Measurements from ENCODE around the gene TRIM41.

Gene TRIM41

GRCh38 chr5:181242031-181242451 lies 19.0 kb downstream of the TRIM41 start:
- no peaks in the 10 kb centered on the region for H3K9me3 ChIP-seq (ENCODE audit: insufficient read depth, low read length)
- peak overlapping the region; percentile 97 for H3K4me3 ChIP-seq (ENCODE audit: insufficient read length, low read depth)
- peaks cover 62% of the 10 kb centered on the region for H3K36me3 ChIP-seq (ENCODE audit: insufficient read depth, insufficient read length, low read length)
- TF ChIP-seq YY1 (IDR thresholded peaks at IDR 0.05; ENCODE audit: insufficient read depth, insufficient read length) (no peak), SUZ12 (IDR thresholded peaks at IDR 0.05; ENCODE audit: extremely low read depth, insufficient read depth, insufficient read length) (no peak), ZNF274 (IDR thresholded peaks at IDR 0.05; ENCODE audit: low read depth, low read length) (no peak)
- H3K27me3 ChIP-seq (ENCODE audit: insufficient read depth, insufficient read length) = no peaks in the 10 kb centered on the region
- DNase-seq (ENCODE audit: low read depth, low spot score) = no peak
- H3K4me1 ChIP-seq (ENCODE audit: insufficient read depth, insufficient read length) = peaks cover 3% of the 10 kb centered on the region
- H3K9ac ChIP-seq (ENCODE audit: insufficient read length, low read depth) = peak overlapping the region; percentile 99

- Histone ChIP-seq H3K27me3 (ENCODE audit: insufficient read depth, insufficient read length) (no peaks in the 10 kb centered on the region), H3K4me1 (ENCODE audit: insufficient read depth, insufficient read length) (peaks cover 3% of the 10 kb centered on the region), H3K4me3 (ENCODE audit: insufficient read length, low read depth) (peak overlapping the region; percentile 97), H3K9me3 (ENCODE audit: insufficient read depth, low read length) (no peaks in the 10 kb centered on the region), H3K9ac (ENCODE audit: insufficient read length, low read depth) (peak overlapping the region; percentile 99), H3K36me3 (ENCODE audit: insufficient read depth, insufficient read length, low read length) (peaks cover 56% of the 10 kb centered on the region)
- DNase-seq (ENCODE audit: low read depth, low spot score) = no peak
- TF ChIP-seq YY1 (IDR thresholded peaks at IDR 0.05; ENCODE audit: insufficient read depth, insufficient read length) (no peak), SUZ12 (IDR thresholded peaks at IDR 0.05; ENCODE audit: extremely low read depth, insufficient read depth, insufficient read length) (no peak), ZNF274 (IDR thresholded peaks at IDR 0.05; ENCODE audit: low read depth, low read length) (no peak)
These were observed 20.0 kb downstream of the TRIM41 start for GRCh38 chr5:181243018-181243563.

- DNase-seq (ENCODE audit: low read depth, low spot score) = peak; percentile 74
- Histone ChIP-seq H3K9ac (ENCODE audit: insufficient read length, low read depth) (peak within 1 kb of the TSS; percentile 99), H3K4me1 (ENCODE audit: insufficient read depth, insufficient read length) (peaks cover 3% of the 10 kb centered on the region), H3K4me3 (ENCODE audit: insufficient read length, low read depth) (peak within 1 kb of the TSS; percentile 97), H3K36me3 (ENCODE audit: insufficient read depth, insufficient read length, low read length) (peaks cover 53% of the 10 kb centered on the region), H3K9me3 (ENCODE audit: insufficient read depth, low read length) (no peaks in the 10 kb centered on the region), H3K27me3 (ENCODE audit: insufficient read depth, insufficient read length) (no peaks in the 10 kb centered on the region)
- no peak for TF ChIP-seq SUZ12 (IDR thresholded peaks at IDR 0.05; ENCODE audit: extremely low read depth, insufficient read depth, insufficient read length)
- peak; percentile 97 for TF ChIP-seq YY1 (IDR thresholded peaks at IDR 0.05; ENCODE audit: insufficient read depth, insufficient read length)
These were observed 20.7 kb downstream of the TRIM41 start, which contains the start of gene RACK1 for GRCh38 chr5:181243564-181244343. Gene RACK1, minus strand, starts transcription at chr5:181243906. Its CDS starts 106 bp downstream, at chr5:181243800.

GRCh38 chr5:181245427-181246275 lies 22.6 kb downstream of the TRIM41 start:
- Histone ChIP-seq H3K36me3 (ENCODE audit: insufficient read depth, insufficient read length, low read length) (peaks cover 53% of the 10 kb centered on the region), H3K4me3 (ENCODE audit: insufficient read length, low read depth) (peak overlapping the region; percentile 93), H3K9ac (ENCODE audit: insufficient read length, low read depth) (peak overlapping the region; percentile 99), H3K9me3 (ENCODE audit: insufficient read depth, low read length) (no peaks in the 10 kb centered on the region), H3K4me1 (ENCODE audit: insufficient read depth, insufficient read length) (peaks cover 5% of the 10 kb centered on the region), H3K27me3 (ENCODE audit: insufficient read depth, insufficient read length) (no peaks in the 10 kb centered on the region)
- DNase-seq (ENCODE audit: low read depth, low spot score) = no peak
- TF ChIP-seq ZNF274 (IDR thresholded peaks at IDR 0.05; ENCODE audit: low read depth, low read length) (no peak), SUZ12 (IDR thresholded peaks at IDR 0.05; ENCODE audit: extremely low read depth, insufficient read depth, insufficient read length) (no peak), YY1 (IDR thresholded peaks at IDR 0.05; ENCODE audit: insufficient read depth, insufficient read length) (no peak)

GRCh38 chr5:181246276-181247049 lies 23.4 kb downstream of the TRIM41 start:
- TF ChIP-seq YY1 (IDR thresholded peaks at IDR 0.05; ENCODE audit: insufficient read depth, insufficient read length) = no peak
- DNase-seq (ENCODE audit: low read depth, low spot score) = no peak
- H3K9ac ChIP-seq (ENCODE audit: insufficient read length, low read depth) = peak overlapping the region; percentile 99
- H3K36me3 ChIP-seq (ENCODE audit: insufficient read depth, insufficient read length, low read length) = peaks cover 51% of the 10 kb centered on the region
- no peaks in the 10 kb centered on the region for H3K9me3 ChIP-seq (ENCODE audit: insufficient read depth, low read length)
- H3K27me3 ChIP-seq (ENCODE audit: insufficient read depth, insufficient read length) = no peaks in the 10 kb centered on the region
- peaks cover 5% of the 10 kb centered on the region for H3K4me1 ChIP-seq (ENCODE audit: insufficient read depth, insufficient read length)
- H3K4me3 ChIP-seq (ENCODE audit: insufficient read length, low read depth) = peak overlapping the region; percentile 93

GRCh38 chr5:181248277-181248676 lies 25.2 kb downstream of the TRIM41 start:
- H3K4me1 ChIP-seq (ENCODE audit: insufficient read depth, insufficient read length) = peaks cover 5% of the 10 kb centered on the region
- H3K27me3 ChIP-seq (ENCODE audit: insufficient read depth, insufficient read length) = no peaks in the 10 kb centered on the region
- TF ChIP-seq YY1 (IDR thresholded peaks at IDR 0.05; ENCODE audit: insufficient read depth, insufficient read length) (no peak), ZNF274 (IDR thresholded peaks at IDR 0.05; ENCODE audit: low read depth, low read length) (no peak), SUZ12 (IDR thresholded peaks at IDR 0.05; ENCODE audit: extremely low read depth, insufficient read depth, insufficient read length) (no peak)
- peak overlapping the region; percentile 80 for H3K4me3 ChIP-seq (ENCODE audit: insufficient read length, low read depth)
- H3K9ac ChIP-seq (ENCODE audit: insufficient read length, low read depth) = peak overlapping the region; percentile 90
- H3K36me3 ChIP-seq (ENCODE audit: insufficient read depth, insufficient read length, low read length) = peaks cover 49% of the 10 kb centered on the region
- DNase-seq (ENCODE audit: low read depth, low spot score) = no peak
- no peaks in the 10 kb centered on the region for H3K9me3 ChIP-seq (ENCODE audit: insufficient read depth, low read length)
